ENCODE measurements around the gene PNMA6A. TPM values are rescaled to one million over a fixed set of nuclear protein-coding genes. Genes with fewer than 3 reads are reported as not detected.
A peak's percentile ranks its signal among the peaks of the same experiment; 100 is the strongest.

Gene PNMA6A
- total and polyA plus RNA-seq, 9 of the 15 experiments (the other 6 are each of a cell fraction or from before 2014, with no cell fraction given) = 0.10 to 6.9 (median 1.3) TPM

DNA sequence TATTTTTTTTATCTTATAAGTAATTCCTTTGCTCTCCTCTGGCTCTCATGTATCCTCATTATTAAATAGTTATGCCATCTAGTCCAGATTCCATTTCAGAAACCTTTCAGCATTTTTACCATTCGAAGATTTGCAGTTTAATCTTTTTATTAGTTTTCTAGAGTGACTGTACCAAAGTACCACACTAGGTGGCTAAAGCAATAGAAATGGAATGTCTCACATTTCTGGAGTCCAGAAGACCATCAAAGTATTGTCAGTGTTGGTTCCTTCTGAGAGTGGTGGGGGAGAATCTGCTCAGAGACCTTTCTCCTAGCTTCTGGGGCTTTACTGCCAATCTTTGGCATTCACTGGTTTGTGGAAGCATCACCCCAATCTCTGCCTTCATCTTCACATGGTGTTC is 19.7 kb upstream of the PNMA6A start:
- H3K4me1 ChIP-seq (replicated peaks in 1 of 2; ENCODE audit: control insufficient read depth in 2 of 2, insufficient read depth in 2 of 2, low read length in 2 of 2) = peaks cover 0 to 10% of the 10 kb centered on the region in 2 experiments; a peak in 2 of 5 replicates
- TF ChIP-seq RAD21 (CRISPR knock-in tag; conservative IDR thresholded peaks at IDR 0.05 in 1 of 2, IDR thresholded peaks at IDR 0.05 in 1 of 2) (0 out of 4 replicates have a peak, but pooled peaks of 1 of the 2 experiments have one; percentile 11), MNT (conservative IDR thresholded peaks at IDR 0.05) (no peak), ZHX1 (conservative IDR thresholded peaks at IDR 0.05; ENCODE audit: low read length) (no peak)
- H3K9ac ChIP-seq (ENCODE audit: insufficient read depth in 1 of 2, low read depth in 2 of 2, low read length in 2 of 2) = no peak overlapping the region
- no peak for DNase-seq (ENCODE audit: extremely low read depth in 1 of 4, low spot score in 3 of 4)
- no peaks in the 10 kb centered on the region for H3K36me3 ChIP-seq (ENCODE audit: control insufficient read depth, insufficient read depth, low read length)
- in situ Hi-C loops (cut with MboI) (no loop called here), intact Hi-C loops (cut with micrococcal nuclease) (no loop called here)
- 0% methylated on average over 1 of the region's 1 CpG for WGBS (ENCODE audit: insufficient coverage, low coverage, missing lambda C conversion rate)
- POLR2A ChIA-PET = no interaction called here
- no peak overlapping the region for H3K27ac ChIP-seq (ENCODE audit: extremely low read depth, low read depth, low read length)
- no peak overlapping the region for H2AFZ ChIP-seq (ENCODE audit: low read depth, low read length)
- BruUV-seq (replicated peaks) = no TSS peak
- H3K4me3 ChIP-seq = no peak overlapping the region
- H3K9me1 ChIP-seq (ENCODE audit: control insufficient read depth, insufficient read depth, low read length) = no peaks in the 10 kb centered on the region
- no peaks in the 10 kb centered on the region for H4K20me1 ChIP-seq (replicated peaks; ENCODE audit: control insufficient read depth, insufficient read depth, low read length)
- no peak overlapping the region for H3K4me2 ChIP-seq (ENCODE audit: insufficient read depth, low read length)
- 0 out of 2 replicates have a peak, but pooled peaks cover 2% of the 10 kb centered on the region for H3K9me3 ChIP-seq (replicated peaks; ENCODE audit: control insufficient read depth, insufficient read depth, low read depth, low read length)
- no peak for FAIRE-seq
- CTCF ChIA-PET (ENCODE audit: low intra/inter-chr PET ratio) = no interaction called here
- no peak for ATAC-seq
- no peaks in the 10 kb centered on the region for H3K79me2 ChIP-seq (ENCODE audit: control insufficient read depth, insufficient read depth, low read length)
- H3K27me3 ChIP-seq (ENCODE audit: control insufficient read depth in 2 of 2, insufficient read depth in 2 of 2, low read length in 2 of 2) = no peaks in the 10 kb centered on the region
